Neuronal stem cell (in vitro differentiated cells): ENCODE measurements around the gene UQCRQ.
A peak's percentile ranks its signal among the peaks of the same experiment; 100 is the strongest.

Experiments used
- DNase-seq: peaks from one replicate; pipeline ENCODE4 v3.0.0-alpha.2; 2013; ENCODE audit warnings: low spot score
- H2AFZ ChIP-seq: one replicate; pipeline ENCODE4 v1.6.1; 2013; ENCODE audit warnings: mild to moderate bottlenecking, low read length, inconsistent platforms
- H2AK5ac ChIP-seq: 2 replicates; pipeline ENCODE4 v1.6.1; 2013; ENCODE audit warnings: low read depth, mild to moderate bottlenecking, inconsistent platforms, low read length, moderate library complexity, mixed read lengths
- H2BK120ac ChIP-seq: 2 replicates; pipeline ENCODE4 v1.6.1; 2013; ENCODE audit warnings: low read depth, mild to moderate bottlenecking, inconsistent platforms, low read length, moderate library complexity, mixed read lengths
- H2BK12ac ChIP-seq: one replicate; pipeline ENCODE4 v1.6.1; 2013; ENCODE audit warnings: low read length, inconsistent platforms
- H2BK15ac ChIP-seq: 2 replicates; pipeline ENCODE4 v1.6.1; 2013; ENCODE audit warnings: mild to moderate bottlenecking, low read length, inconsistent platforms, mixed read lengths
- H2BK5ac ChIP-seq: one replicate; pipeline ENCODE4 v1.6.1; 2013; ENCODE audit warnings: inconsistent platforms, mild to moderate bottlenecking, low read length, moderate library complexity
- H3K14ac ChIP-seq: one replicate; pipeline ENCODE4 v1.6.1; 2013; ENCODE audit warnings: low read length, inconsistent platforms
- H3K18ac ChIP-seq: 2 replicates; pipeline ENCODE4 v1.6.1; 2013; ENCODE audit warnings: low read length, inconsistent platforms
- H3K23ac ChIP-seq: 2 replicates; pipeline ENCODE4 v1.6.1; 2013; ENCODE audit warnings: low read depth, mild to moderate bottlenecking, mixed read lengths, low read length, inconsistent platforms; ENCODE audit not compliant: poor library complexity
- H3K27ac ChIP-seq: replicated peaks from 3 replicates; pipeline ENCODE4 v1.5.1; 2013; ENCODE audit warnings: low read length, inconsistent platforms
- H3K27me3 ChIP-seq, 3 experiments: 2 replicates each; pipeline ENCODE4 v1.6.1; 2013; ENCODE audit warnings: low read length in 3 of 3, mild to moderate bottlenecking in 2 of 3, inconsistent platforms in 1 of 3, low read depth in 1 of 3, mixed read lengths in 1 of 3, moderate library complexity in 1 of 3; ENCODE audit not compliant: control insufficient read depth in 3 of 3, insufficient read depth in 3 of 3
- H3K36me3 ChIP-seq, 2 donors: replicated peaks in 1 of 2; 2 replicates each; pipeline ENCODE4 v1.6.1; 2013; ENCODE audit warnings: low read length in 2 of 2; ENCODE audit not compliant: control insufficient read depth in 2 of 2, insufficient read depth in 2 of 2
- H3K4ac ChIP-seq: 2 replicates; pipeline ENCODE4 v1.6.1; 2013; ENCODE audit warnings: inconsistent platforms, mild to moderate bottlenecking, low read length, moderate library complexity
- H3K4me1 ChIP-seq, 2 donors: 1 replicate in 1 of 2; 2 replicates in 1 of 2; pipeline ENCODE4 v1.6.1; 2013; ENCODE audit warnings: low read length in 2 of 2, low read depth in 1 of 2; ENCODE audit not compliant: control insufficient read depth in 2 of 2, insufficient read depth in 1 of 2
- H3K4me2 ChIP-seq: one replicate; pipeline ENCODE4 v1.6.1; 2013; ENCODE audit warnings: mild to moderate bottlenecking, low read length, inconsistent platforms; ENCODE audit not compliant: insufficient read depth, poor library complexity, severe bottlenecking
- H3K4me3 ChIP-seq, 2 donors: 2 replicates each; pipeline ENCODE4 v1.5.1; 2013; ENCODE audit warnings: low read length in 2 of 2, mild to moderate bottlenecking in 2 of 2, inconsistent platforms in 1 of 2, moderate library complexity in 1 of 2
- H3K79me1 ChIP-seq: one replicate; pipeline ENCODE4 v1.6.1; 2013; ENCODE audit warnings: low read depth, mild to moderate bottlenecking, inconsistent platforms, low read length, moderate library complexity
- H3K9ac ChIP-seq: one replicate; pipeline ENCODE4 v1.6.1; 2013; ENCODE audit warnings: mild to moderate bottlenecking, low read depth, low read length, inconsistent platforms; ENCODE audit not compliant: poor library complexity
- H3K9me3 ChIP-seq, 2 donors: replicated peaks in 1 of 2; 2 replicates each; pipeline versions ENCODE3 to v1.6.1; 2013; ENCODE audit warnings: low read length in 2 of 2, mild to moderate bottlenecking in 2 of 2, inconsistent platforms in 1 of 2, low read depth in 1 of 2, mixed read lengths in 1 of 2, moderate library complexity in 1 of 2; ENCODE audit not compliant: control insufficient read depth in 2 of 2, insufficient read depth in 1 of 2
- H4K8ac ChIP-seq: one replicate; pipeline ENCODE4 v1.6.1; 2013; ENCODE audit warnings: low read depth, mild to moderate bottlenecking, inconsistent platforms, low read length, moderate library complexity
- H4K91ac ChIP-seq: one replicate; pipeline ENCODE4 v1.6.1; 2013; ENCODE audit warnings: low read length, low read depth, mild to moderate bottlenecking, inconsistent platforms; ENCODE audit not compliant: poor library complexity
- WGBS, 2 donors: extraction: QIAGEN DNeasy Blood & Tissue Kit; methylation state at CpG; one replicate each; pipeline ENCODE4 v1.1.7; 2013; ENCODE audit warnings: missing lambda C conversion rate in 2 of 2, mixed read lengths in 1 of 2; ENCODE audit not compliant: insufficient read length in 2 of 2, insufficient replicate concordance in 1 of 2; ENCODE audit errors: extremely low coverage in 2 of 2; 5-methylcytosine and 5-hydroxymethylcytosine counted together

Gene UQCRQ

DNA sequence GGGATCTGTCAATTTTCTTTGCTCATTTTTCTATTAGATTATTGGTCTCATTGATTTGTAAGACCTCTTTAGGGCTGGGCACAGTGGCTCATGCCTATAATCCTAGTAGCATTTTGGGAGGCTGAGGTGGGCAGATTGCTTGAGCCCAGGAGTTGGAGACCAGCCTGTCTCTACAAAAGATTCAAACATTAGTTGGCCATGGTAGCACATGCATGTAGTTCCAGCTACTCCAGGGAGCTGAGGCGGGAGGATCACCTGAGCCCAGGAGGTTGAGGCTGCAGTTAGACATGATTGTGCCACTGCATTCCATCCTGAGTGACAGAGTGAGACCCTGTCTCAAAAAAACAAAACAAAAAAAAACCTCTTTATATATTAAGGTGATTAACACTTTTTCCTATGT, 29.6 kb upstream of the UQCRQ start:
- no peak overlapping the region for H3K9ac ChIP-seq
- H3K27ac ChIP-seq, result no peak overlapping the region
- H3K27me3 ChIP-seq, result peaks cover 0 to 67% (median 0%) of the 10 kb centered on the region in 3 experiments
- no peak for DNase-seq
- WGBS, 2 donors, result no CpG with 5 or more reads among the region's 1 CpG
- H3K4me2 ChIP-seq, result no peak overlapping the region
- H3K4me3 ChIP-seq, result no peak overlapping the region
- H3K18ac ChIP-seq, result no peak overlapping the region
- H3K14ac ChIP-seq, result no peak overlapping the region
- no peak overlapping the region for H2BK12ac ChIP-seq
- H2AFZ ChIP-seq, result no peak overlapping the region
- no peaks in the 10 kb centered on the region for H3K79me1 ChIP-seq
- H2AK5ac ChIP-seq, result no peak overlapping the region
- peaks cover 0 to 6% of the 10 kb centered on the region in 2 donors for H3K4me1 ChIP-seq
- H3K4ac ChIP-seq, result no peak overlapping the region
- no peak overlapping the region for H4K91ac ChIP-seq
- no peak overlapping the region for H2BK15ac ChIP-seq
- H3K36me3 ChIP-seq, result no peaks in the 10 kb centered on the region
- no peaks in the 10 kb centered on the region for H3K9me3 ChIP-seq
- H2BK5ac ChIP-seq, result no peak overlapping the region
- no peak overlapping the region for H4K8ac ChIP-seq
- H3K23ac ChIP-seq, result no peak overlapping the region
- H2BK120ac ChIP-seq, result no peak overlapping the region

DNA sequence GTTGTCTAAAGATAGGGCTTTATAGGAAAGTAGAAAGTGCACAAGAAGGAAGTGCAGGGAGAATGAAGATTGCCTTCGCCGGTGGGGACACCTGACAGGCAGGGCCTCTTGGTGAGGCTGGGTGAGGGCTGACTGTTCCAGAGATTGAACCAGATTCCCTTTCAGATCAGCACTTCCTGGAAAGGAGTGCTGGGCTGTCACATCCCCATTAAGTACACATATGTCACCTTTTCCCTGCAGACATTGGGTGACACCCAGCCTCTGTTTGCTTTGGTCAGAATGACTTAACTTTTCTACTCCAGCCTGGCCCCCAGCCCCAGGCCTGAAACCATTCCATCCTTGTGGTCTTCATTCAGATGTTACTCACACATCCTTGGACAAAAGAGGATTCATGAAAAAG, 28.6 kb upstream of the UQCRQ start:
- no peak overlapping the region for H3K27ac ChIP-seq
- no peak overlapping the region for H4K91ac ChIP-seq
- DNase-seq, result no peak

DNA sequence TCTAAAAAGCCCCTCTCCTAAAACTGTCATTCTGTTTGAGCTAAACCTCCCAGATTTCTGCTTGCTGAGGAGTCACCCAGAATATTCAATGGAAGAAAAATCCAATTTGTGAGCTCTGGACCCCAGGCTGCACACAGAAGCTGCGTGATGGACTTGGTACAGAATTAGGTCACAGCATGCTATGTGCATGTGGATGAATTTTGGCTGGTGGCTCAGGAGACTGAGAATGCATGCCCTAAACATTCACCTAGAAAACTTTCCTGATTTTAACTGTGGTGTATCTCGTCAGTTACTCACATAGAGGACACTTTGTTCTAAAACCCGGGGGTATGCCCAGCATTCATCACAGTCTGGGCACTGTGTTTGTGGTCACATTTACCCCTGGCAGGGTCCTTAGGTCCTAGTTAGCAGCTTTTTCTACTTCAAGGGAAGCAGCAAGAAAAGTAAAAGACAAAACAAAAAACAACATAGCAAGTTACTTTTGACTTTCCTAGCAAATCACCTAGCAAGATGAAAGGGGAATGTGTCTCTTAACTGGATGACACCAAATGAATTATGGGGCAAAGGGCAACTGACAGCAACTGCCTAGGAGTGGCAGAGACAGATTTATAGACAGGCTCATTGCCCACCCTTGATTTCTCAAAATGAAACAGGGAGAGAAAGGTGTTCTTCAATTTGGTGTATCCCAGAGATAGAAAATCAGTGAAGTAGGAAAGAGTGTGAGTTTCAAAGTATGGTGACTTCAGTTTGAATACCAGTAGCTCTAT, 27.7 kb upstream of the UQCRQ start:
- Histone ChIP-seq H2BK5ac (no peak overlapping the region), H3K27ac (no peak overlapping the region), H2BK12ac (no peak overlapping the region), H2BK15ac (no peak overlapping the region), H3K9me3 (no peaks in the 10 kb centered on the region), H3K79me1 (no peaks in the 10 kb centered on the region), H3K4me3 (no peak overlapping the region), H4K91ac (no peak overlapping the region), H3K18ac (no peak overlapping the region), H3K4me2 (no peak overlapping the region), H3K4me1 (peaks cover 0 to 6% of the 10 kb centered on the region in 2 donors), H2AFZ (no peak overlapping the region), H3K36me3 (no peaks in the 10 kb centered on the region), H3K27me3 (peaks cover 0 to 49% (median 0%) of the 10 kb centered on the region in 3 experiments), H3K14ac (no peak overlapping the region), H3K23ac (no peak overlapping the region), H2AK5ac (no peak overlapping the region), H2BK120ac (no peak overlapping the region), H4K8ac (no peak overlapping the region), H3K4ac (no peak overlapping the region), H3K9ac (no peak overlapping the region)
- no CpG with 5 or more reads among the region's 3 CpGs for WGBS, 2 donors
- no peak for DNase-seq

More for the DNA sequence above, 28.6 kb upstream of the UQCRQ start:
- Histone ChIP-seq H3K27me3 (peaks cover 0 to 57% (median 0%) of the 10 kb centered on the region in 3 experiments), H3K4ac (no peak overlapping the region), H3K4me3 (no peak overlapping the region), H3K4me1 (peaks cover 0 to 6% of the 10 kb centered on the region in 2 donors), H3K9me3 (no peaks in the 10 kb centered on the region), H2BK5ac (no peak overlapping the region), H4K8ac (no peak overlapping the region), H2AFZ (no peak overlapping the region), H3K23ac (no peak overlapping the region), H3K9ac (no peak overlapping the region), H3K36me3 (no peaks in the 10 kb centered on the region), H2BK120ac (no peak overlapping the region), H2BK15ac (no peak overlapping the region), H3K79me1 (no peaks in the 10 kb centered on the region), H2AK5ac (no peak overlapping the region), H3K14ac (no peak overlapping the region), H3K18ac (no peak overlapping the region), H3K4me2 (no peak overlapping the region), H2BK12ac (no peak overlapping the region)
- no CpG with 5 or more reads among the region's 2 CpGs for WGBS, 2 donors

DNA sequence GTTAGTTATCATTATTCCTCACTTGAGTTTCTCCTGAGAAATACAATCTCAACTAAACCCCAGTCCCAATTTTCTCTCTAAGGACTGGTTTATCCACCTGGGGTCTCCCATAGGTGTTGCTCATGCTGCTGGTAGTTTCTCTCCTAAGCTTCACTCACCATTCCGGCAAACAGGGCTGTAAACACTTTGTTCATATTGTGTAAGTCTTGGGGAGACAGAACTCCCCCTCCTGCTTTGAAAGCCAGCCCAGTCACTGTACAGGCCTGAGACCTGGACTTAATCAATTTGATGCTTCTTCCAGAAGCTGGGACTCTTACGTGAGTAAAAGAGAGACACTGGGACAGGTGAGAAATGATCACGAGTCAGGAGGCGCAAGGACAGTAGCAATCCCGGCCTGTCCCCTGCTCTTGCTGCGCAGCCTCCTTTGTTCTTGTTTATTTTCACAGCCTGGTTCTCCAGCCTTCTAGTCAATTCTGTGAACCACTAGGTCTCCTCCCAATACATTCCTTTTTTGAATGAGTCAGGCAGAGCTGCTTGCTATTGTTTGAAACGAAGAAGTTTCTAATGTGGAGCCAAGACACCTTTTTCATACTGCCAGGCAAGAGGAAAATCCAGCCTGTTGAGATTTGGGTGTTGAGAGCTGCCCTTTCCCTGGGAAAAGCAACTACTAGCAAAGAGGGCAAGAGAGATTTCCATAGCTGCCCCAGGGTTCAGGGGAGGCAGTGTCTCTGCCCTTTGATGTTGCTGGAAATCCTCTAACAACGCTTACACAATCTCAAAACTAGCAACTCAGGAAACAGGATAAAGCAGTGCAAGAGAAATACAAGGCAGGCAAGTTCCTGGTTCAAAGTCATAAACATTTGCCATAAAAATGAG, 26.8 kb upstream of the UQCRQ start:
- no peak overlapping the region for H2BK120ac ChIP-seq
- H4K8ac ChIP-seq, result no peak overlapping the region
- no peaks in the 10 kb centered on the region for H3K9me3 ChIP-seq
- WGBS, 2 donors, result no CpG with 5 or more reads among the region's 8 CpGs
- H3K14ac ChIP-seq, result no peak overlapping the region
- H2BK5ac ChIP-seq, result no peak overlapping the region
- H4K91ac ChIP-seq, result no peak overlapping the region
- H3K9ac ChIP-seq, result no peak overlapping the region
- H3K27ac ChIP-seq, result no peak overlapping the region
- H3K36me3 ChIP-seq, result no peaks in the 10 kb centered on the region
- H2AFZ ChIP-seq, result peak overlapping the region; percentile 35
- H3K4ac ChIP-seq, result no peak overlapping the region
- no peak overlapping the region for H3K4me3 ChIP-seq
- H3K23ac ChIP-seq, result no peak overlapping the region
- no peak overlapping the region for H2BK12ac ChIP-seq
- DNase-seq, result no peak
- H3K27me3 ChIP-seq, result peaks cover 0 to 40% (median 0%) of the 10 kb centered on the region in 3 experiments
- H3K4me1 ChIP-seq, result peaks cover 0 to 6% of the 10 kb centered on the region in 2 donors
- no peaks in the 10 kb centered on the region for H3K79me1 ChIP-seq
- no peak overlapping the region for H2AK5ac ChIP-seq
- H3K4me2 ChIP-seq, result no peak overlapping the region
- H3K18ac ChIP-seq, result no peak overlapping the region
- no peak overlapping the region for H2BK15ac ChIP-seq
